GM23338 (cell line): ENCODE results near the gene MYO18A. TPM values are rescaled to one million over a fixed set of nuclear protein-coding genes. Genes with fewer than 3 reads are reported as not detected.

ENCODE experiments used
- CREB1 ChIP-seq: fragments of 250-450 bp; sonication (Bioruptor Pico); IDR thresholded peaks from 2 replicates; pipeline ENCODE4 v1.5.0; 2020; ENCODE audit warnings: low read depth, mild to moderate bottlenecking, moderate library complexity
- EZH2 ChIP-seq: fragments of 200-600 bp; sonication (generic); IDR thresholded peaks from one replicate; pipeline ENCODE4 v1.8.0; 2017; ENCODE audit warnings: antibody characterized with exemption, mild to moderate bottlenecking, low read depth; ENCODE audit not compliant: unreplicated experiment
- JUNB ChIP-seq: IDR thresholded peaks from one replicate; pipeline ENCODE4 v1.6.1; 2016; ENCODE audit warnings: antibody characterized with exemption; ENCODE audit not compliant: unreplicated experiment
- NANOG ChIP-seq: IDR thresholded peaks from 2 replicates; pipeline ENCODE4 v1.6.1; 2016; ENCODE audit warnings: antibody characterized with exemption, borderline replicate concordance
- POLR2AphosphoS5 ChIP-seq: IDR thresholded peaks from 2 replicates; pipeline ENCODE4 v1.6.1; 2016; ENCODE audit warnings: antibody characterized with exemption, low read depth
- STAT1 ChIP-seq: IDR thresholded peaks from one replicate; pipeline ENCODE4 v1.6.1; 2016; ENCODE audit warnings: antibody characterized with exemption; ENCODE audit not compliant: unreplicated experiment
- ZNF114 ChIP-seq: fragments of 250-450 bp; sonication (Bioruptor Pico); IDR thresholded peaks from 2 replicates; pipeline ENCODE4 v1.5.0; 2020; ENCODE audit warnings: mild to moderate bottlenecking, moderate library complexity
- ZNF331 ChIP-seq: fragments of 250-450 bp; sonication (Bioruptor Pico); IDR thresholded peaks from 2 replicates; pipeline ENCODE4 v1.5.0; 2020; ENCODE audit warnings: low read depth, mild to moderate bottlenecking, moderate library complexity
- polyA plus RNA-seq: library from polyadenylated mRNA; unstranded; fragments of >200 nt; fragmentation: Nextera tagmentation; extraction: Ambion mirVana; gene quantifications from 2 replicates; pipeline ENCODE4 v1.2.1, GENCODE V29; 2016
- total RNA-seq: library from RNA; depleted of rRNA; stranded (reverse); fragments of >200 nt; shearing (Covaris generic); gene quantifications from 2 replicates; pipeline ENCODE4 v1.2.3, GENCODE V29; 2014
- TF ChIP-seq, protein P1 (sequence below): fragments of 250-450 bp; sonication (Bioruptor Pico); IDR thresholded peaks from 2 replicates; pipeline ENCODE4 v1.5.0; 2020; ENCODE audit warnings: mild to moderate bottlenecking, moderate library complexity
- TF ChIP-seq, protein P2 (sequence below), 2 experiments: fragments of 200-600 bp in 1 of 2; sonication (generic) in 1 of 2; conservative IDR thresholded peaks; 2 replicates each; pipeline versions ENCODE4 v1.5.1 to v1.6.1; 2016 to 2017; ENCODE audit warnings: antibody characterized with exemption in 2 of 2, low read depth in 2 of 2, mild to moderate bottlenecking in 2 of 2, moderate library complexity in 1 of 2
- TF ChIP-seq, protein P3 (sequence below): IDR thresholded peaks from 2 replicates; pipeline ENCODE4 v1.6.1; 2016; ENCODE audit warnings: antibody characterized with exemption

MYO18A gene
- total and polyA plus RNA-seq, 2 experiments from 2014 or later, result 18.3 to 37.5 TPM

DNA sequence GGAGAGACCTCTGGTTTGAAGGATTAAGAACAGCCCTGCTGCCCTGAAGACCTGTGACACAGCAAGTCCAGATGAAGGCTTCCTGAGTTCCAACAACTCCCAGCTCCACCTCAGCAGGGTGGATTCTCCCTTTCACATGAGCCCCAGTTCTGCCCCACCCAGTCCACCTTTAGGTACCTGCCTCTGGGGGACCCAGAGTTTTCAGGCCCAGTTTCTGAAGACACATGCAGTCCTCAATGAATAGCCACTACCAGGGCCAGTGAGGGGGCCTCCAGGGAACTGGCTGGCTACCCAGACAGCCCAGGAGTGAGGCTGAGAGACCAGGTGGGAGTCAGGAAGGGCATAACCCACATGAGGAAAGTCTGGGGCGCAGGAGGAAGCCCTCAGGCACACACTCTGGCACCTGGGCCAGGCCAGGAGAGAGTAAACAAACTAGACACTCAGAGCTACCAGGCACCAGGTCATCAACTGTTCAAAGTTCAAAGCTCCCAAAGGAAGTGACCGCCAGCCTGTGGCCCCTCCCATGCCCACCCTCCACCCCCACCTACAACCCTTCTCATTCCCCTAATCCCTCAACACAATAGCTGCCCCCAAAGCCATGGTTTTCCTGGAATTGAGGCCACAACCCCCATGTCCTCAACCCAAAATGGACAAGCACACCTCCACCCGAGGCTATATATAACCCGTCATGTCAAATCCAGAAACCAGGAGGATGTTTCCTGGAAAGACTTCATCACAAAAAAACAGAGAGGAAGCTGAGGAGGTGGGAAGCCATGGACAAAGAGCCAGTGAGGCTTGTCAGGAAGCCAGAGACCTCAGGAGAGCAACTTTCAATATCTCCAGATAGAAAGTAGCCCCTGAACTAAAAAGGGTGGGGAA lies 2.1 kb downstream of the MYO18A start (continued):
- TF ChIP-seq, protein P1, sequence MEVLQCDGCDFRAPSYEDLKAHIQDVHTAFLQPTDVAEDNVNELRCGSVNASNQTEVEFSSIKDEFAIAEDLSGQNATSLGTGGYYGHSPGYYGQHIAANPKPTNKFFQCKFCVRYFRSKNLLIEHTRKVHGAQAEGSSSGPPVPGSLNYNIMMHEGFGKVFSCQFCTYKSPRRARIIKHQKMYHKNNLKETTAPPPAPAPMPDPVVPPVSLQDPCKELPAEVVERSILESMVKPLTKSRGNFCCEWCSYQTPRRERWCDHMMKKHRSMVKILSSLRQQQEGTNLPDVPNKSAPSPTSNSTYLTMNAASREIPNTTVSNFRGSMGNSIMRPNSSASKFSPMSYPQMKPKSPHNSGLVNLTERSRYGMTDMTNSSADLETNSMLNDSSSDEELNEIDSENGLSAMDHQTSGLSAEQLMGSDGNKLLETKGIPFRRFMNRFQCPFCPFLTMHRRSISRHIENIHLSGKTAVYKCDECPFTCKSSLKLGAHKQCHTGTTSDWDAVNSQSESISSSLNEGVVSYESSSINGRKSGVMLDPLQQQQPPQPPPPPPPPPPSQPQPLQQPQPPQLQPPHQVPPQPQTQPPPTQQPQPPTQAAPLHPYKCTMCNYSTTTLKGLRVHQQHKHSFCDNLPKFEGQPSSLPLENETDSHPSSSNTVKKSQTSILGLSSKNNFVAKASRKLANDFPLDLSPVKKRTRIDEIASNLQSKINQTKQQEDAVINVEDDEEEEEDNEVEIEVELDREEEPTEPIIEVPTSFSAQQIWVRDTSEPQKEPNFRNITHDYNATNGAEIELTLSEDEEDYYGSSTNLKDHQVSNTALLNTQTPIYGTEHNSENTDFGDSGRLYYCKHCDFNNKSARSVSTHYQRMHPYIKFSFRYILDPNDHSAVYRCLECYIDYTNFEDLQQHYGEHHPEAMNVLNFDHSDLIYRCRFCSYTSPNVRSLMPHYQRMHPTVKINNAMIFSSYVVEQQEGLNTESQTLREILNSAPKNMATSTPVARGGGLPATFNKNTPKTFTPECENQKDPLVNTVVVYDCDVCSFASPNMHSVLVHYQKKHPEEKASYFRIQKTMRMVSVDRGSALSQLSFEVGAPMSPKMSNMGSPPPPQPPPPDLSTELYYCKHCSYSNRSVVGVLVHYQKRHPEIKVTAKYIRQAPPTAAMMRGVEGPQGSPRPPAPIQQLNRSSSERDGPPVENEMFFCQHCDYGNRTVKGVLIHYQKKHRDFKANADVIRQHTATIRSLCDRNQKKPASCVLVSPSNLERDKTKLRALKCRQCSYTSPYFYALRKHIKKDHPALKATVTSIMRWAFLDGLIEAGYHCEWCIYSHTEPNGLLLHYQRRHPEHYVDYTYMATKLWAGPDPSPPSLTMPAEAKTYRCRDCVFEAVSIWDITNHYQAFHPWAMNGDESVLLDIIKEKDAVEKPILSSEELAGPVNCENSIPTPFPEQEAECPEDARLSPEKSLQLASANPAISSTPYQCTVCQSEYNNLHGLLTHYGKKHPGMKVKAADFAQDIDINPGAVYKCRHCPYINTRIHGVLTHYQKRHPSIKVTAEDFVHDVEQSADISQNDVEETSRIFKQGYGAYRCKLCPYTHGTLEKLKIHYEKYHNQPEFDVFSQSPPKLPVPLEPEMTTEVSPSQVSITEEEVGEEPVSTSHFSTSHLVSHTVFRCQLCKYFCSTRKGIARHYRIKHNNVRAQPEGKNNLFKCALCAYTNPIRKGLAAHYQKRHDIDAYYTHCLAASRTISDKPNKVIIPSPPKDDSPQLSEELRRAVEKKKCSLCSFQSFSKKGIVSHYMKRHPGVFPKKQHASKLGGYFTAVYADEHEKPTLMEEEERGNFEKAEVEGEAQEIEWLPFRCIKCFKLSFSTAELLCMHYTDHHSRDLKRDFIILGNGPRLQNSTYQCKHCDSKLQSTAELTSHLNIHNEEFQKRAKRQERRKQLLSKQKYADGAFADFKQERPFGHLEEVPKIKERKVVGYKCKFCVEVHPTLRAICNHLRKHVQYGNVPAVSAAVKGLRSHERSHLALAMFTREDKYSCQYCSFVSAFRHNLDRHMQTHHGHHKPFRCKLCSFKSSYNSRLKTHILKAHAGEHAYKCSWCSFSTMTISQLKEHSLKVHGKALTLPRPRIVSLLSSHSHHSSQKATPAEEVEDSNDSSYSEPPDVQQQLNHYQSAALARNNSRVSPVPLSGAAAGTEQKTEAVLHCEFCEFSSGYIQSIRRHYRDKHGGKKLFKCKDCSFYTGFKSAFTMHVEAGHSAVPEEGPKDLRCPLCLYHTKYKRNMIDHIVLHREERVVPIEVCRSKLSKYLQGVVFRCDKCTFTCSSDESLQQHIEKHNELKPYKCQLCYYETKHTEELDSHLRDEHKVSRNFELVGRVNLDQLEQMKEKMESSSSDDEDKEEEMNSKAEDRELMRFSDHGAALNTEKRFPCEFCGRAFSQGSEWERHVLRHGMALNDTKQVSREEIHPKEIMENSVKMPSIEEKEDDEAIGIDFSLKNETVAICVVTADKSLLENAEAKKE (CRISPR knock-in tag), result no peak
- TF ChIP-seq ZNF114 (CRISPR knock-in tag) (no peak), EZH2 (no peak), STAT1 (no peak), CREB1 (no peak), NANOG (no peak), JUNB (no peak), ZNF331 (CRISPR knock-in tag) (no peak), POLR2AphosphoS5 (no peak)
- TF ChIP-seq, protein P2, sequence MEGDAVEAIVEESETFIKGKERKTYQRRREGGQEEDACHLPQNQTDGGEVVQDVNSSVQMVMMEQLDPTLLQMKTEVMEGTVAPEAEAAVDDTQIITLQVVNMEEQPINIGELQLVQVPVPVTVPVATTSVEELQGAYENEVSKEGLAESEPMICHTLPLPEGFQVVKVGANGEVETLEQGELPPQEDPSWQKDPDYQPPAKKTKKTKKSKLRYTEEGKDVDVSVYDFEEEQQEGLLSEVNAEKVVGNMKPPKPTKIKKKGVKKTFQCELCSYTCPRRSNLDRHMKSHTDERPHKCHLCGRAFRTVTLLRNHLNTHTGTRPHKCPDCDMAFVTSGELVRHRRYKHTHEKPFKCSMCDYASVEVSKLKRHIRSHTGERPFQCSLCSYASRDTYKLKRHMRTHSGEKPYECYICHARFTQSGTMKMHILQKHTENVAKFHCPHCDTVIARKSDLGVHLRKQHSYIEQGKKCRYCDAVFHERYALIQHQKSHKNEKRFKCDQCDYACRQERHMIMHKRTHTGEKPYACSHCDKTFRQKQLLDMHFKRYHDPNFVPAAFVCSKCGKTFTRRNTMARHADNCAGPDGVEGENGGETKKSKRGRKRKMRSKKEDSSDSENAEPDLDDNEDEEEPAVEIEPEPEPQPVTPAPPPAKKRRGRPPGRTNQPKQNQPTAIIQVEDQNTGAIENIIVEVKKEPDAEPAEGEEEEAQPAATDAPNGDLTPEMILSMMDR (conservative IDR thresholded peaks at IDR 0.05; ENCODE audit: low read depth in 2 of 2), result no peak
- TF ChIP-seq, protein P3, sequence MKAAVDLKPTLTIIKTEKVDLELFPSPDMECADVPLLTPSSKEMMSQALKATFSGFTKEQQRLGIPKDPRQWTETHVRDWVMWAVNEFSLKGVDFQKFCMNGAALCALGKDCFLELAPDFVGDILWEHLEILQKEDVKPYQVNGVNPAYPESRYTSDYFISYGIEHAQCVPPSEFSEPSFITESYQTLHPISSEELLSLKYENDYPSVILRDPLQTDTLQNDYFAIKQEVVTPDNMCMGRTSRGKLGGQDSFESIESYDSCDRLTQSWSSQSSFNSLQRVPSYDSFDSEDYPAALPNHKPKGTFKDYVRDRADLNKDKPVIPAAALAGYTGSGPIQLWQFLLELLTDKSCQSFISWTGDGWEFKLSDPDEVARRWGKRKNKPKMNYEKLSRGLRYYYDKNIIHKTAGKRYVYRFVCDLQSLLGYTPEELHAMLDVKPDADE, result no peak
